Thymus (tissue), 11 donors: Measurements from ENCODE around the gene MSGN1. TPM values are rescaled to one million over a fixed set of nuclear protein-coding genes. Genes with fewer than 3 reads are reported as not detected.

Experiments
- DNase-seq, 9 donors: peaks; one replicate each; pipeline ENCODE4 v3.0.0-alpha.2; 2013; ENCODE audit warnings: low spot score in 9 of 9, low read depth in 6 of 9, missing footprints in 1 of 9
- H3K27ac ChIP-seq, 2 donors: one replicate each; pipeline ENCODE4 v1.5.1; 2013; ENCODE audit warnings: control low read depth in 1 of 2, low read depth in 1 of 2, low read length in 1 of 2, mild to moderate bottlenecking in 1 of 2, moderate library complexity in 1 of 2
- H3K27me3 ChIP-seq, 2 donors: one replicate each; pipeline ENCODE4 v1.5.1; 2013; ENCODE audit warnings: low read length in 1 of 2; ENCODE audit not compliant: control insufficient read depth in 2 of 2, insufficient read depth in 1 of 2
- H3K36me3 ChIP-seq, 2 donors: one replicate each; pipeline ENCODE4 v1.5.1; 2013; ENCODE audit warnings: low read length in 1 of 2, mild to moderate bottlenecking in 1 of 2, moderate library complexity in 1 of 2; ENCODE audit not compliant: control insufficient read depth in 2 of 2, insufficient read depth in 2 of 2
- H3K4me1 ChIP-seq, 2 donors: one replicate each; pipeline ENCODE4 v1.5.1; 2013; ENCODE audit warnings: low read length in 2 of 2; ENCODE audit not compliant: control insufficient read depth in 2 of 2, insufficient read depth in 2 of 2
- H3K4me3 ChIP-seq, 2 donors: one replicate each; pipeline ENCODE4 v1.5.1; 2013; ENCODE audit warnings: low read length in 2 of 2, control low read depth in 1 of 2, mild to moderate bottlenecking in 1 of 2
- H3K9me3 ChIP-seq, 2 donors: one replicate each; pipeline ENCODE4 v1.5.1; 2013; ENCODE audit warnings: low read length in 1 of 2, mild to moderate bottlenecking in 1 of 2; ENCODE audit not compliant: control insufficient read depth in 2 of 2, insufficient read depth in 1 of 2
- WGBS: extraction: QIAGEN DNeasy Blood & Tissue Kit; methylation state at CpG from one replicate; pipeline ENCODE4 v1.1.7; 2013; 5-methylcytosine and 5-hydroxymethylcytosine counted together
- polyA plus RNA-seq: library from polyadenylated mRNA; stranded (reverse); fragments of 200-250 nt; gene quantifications from one replicate; pipeline ENCODE4 v1.2.3, GENCODE V29; 2013
- total RNA-seq: library from RNA; stranded (reverse); fragments of 120-200 nt; gene quantifications from one replicate; pipeline ENCODE4 v1.2.4, GENCODE V29; 2013
- donor health status: healthy.

The MSGN1 gene
- total and polyA plus RNA-seq, 2 donors, result not detected

- Histone ChIP-seq H3K4me1 (no peaks in the 10 kb centered on the region), H3K27me3 (no peaks in the 10 kb centered on the region), H3K9me3 (no peaks in the 10 kb centered on the region), H3K36me3 (no peaks in the 10 kb centered on the region), H3K27ac (no peak overlapping the region), H3K4me3 (no peak overlapping the region)
- WGBS, result 90% methylated on average over 1 of the region's 1 CpG
- DNase-seq, result no peak
Measured at GRCh38 chr2:17800693-17801458, 15.4 kb upstream of the MSGN1 start.

GRCh38 chr2:17803497-17803896 is 12.8 kb upstream of the MSGN1 start:
- no peak for DNase-seq
- no peaks in the 10 kb centered on the region for H3K9me3 ChIP-seq
- H3K27me3 ChIP-seq, result no peaks in the 10 kb centered on the region
- no peak overlapping the region for H3K4me3 ChIP-seq
- 44% methylated on average over 3 of the region's 3 CpGs for WGBS
- no peaks in the 10 kb centered on the region for H3K4me1 ChIP-seq
- no peak overlapping the region for H3K27ac ChIP-seq
- no peaks in the 10 kb centered on the region for H3K36me3 ChIP-seq

DNA sequence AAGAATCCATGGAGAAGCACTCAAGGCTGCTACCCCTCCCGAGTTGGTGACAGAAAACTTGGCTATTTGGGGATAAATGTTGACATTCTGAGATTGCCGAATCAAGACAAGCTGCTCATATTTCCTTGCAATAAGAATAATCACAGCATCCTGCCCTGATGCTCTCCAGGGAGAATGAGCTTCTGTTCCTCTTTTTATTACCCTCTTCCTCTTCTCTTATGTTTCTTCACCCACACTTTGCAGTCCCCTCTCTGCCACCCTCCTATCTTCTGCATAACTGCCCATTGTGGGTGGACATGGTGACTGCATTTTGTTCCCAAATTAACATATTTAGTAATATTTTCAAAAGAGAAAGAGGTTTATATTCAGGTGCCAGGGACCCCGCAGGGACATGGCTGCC is 11.9 kb upstream of the MSGN1 start:
- Histone ChIP-seq H3K27ac (no peak overlapping the region), H3K27me3 (no peaks in the 10 kb centered on the region), H3K4me3 (no peak overlapping the region), H3K36me3 (no peaks in the 10 kb centered on the region), H3K4me1 (no peaks in the 10 kb centered on the region), H3K9me3 (no peaks in the 10 kb centered on the region)
- 46% methylated on average over 3 of the region's 3 CpGs for WGBS
- no peak for DNase-seq

DNA sequence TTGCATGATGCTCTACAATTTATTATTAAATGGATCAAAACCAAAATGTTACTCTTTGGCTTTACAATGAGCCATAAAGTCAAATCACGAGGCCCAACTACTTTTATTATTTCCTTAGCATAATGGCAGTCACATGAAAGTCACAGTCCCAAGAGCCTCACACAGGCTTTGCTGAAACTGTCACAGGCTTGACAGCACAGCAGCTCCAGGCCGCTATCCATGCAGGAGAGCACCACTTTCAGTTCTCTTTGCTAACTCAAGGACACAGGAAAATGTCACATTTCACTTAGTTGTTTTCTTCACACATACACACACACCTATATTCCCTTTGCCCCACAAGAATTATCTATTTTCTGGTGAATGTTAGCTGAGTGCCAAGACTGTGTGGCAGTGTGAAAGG is 11.1 kb upstream of the MSGN1 start:
- no peak overlapping the region for H3K27ac ChIP-seq
- H3K36me3 ChIP-seq, result no peaks in the 10 kb centered on the region
- no peaks in the 10 kb centered on the region for H3K9me3 ChIP-seq
- H3K4me1 ChIP-seq, result no peaks in the 10 kb centered on the region
- H3K4me3 ChIP-seq, result no peak overlapping the region
- DNase-seq, result no peak
- H3K27me3 ChIP-seq, result no peaks in the 10 kb centered on the region
- 90% methylated on average over 2 of the region's 2 CpGs for WGBS

DNA sequence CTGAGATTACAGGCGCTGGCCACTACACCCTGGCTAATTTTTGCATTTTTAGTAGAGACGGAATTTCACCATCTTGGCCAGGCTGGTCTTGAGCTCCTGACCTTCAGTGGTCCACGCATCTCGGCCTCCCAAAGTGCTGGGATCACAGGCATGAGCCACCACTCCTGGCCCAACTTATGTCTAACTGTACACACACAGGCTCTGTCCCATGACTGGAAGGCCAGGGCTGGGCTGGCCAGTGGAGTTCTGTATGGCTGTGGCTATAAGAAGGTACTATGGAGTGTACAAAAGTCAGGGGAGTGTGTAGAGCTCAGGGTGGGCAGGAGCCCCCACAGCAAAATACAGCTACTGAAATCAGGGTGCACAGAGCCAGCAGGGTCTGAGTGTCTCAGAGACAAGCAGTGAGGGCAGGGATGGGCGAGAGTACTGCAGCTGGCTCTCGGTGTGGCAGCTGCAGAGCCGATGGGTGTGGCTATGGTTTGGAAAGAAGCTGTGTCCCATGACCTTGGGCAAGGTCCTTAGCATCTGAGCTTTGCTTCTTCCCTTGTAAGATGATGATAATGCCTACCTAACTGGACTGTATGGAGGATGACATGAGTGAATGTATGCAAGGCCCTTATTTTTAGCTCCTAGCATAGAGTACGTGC is 10.4 kb upstream of the MSGN1 start:
- Histone ChIP-seq H3K27ac (no peak overlapping the region), H3K4me3 (no peak overlapping the region), H3K9me3 (no peaks in the 10 kb centered on the region), H3K27me3 (no peaks in the 10 kb centered on the region), H3K36me3 (no peaks in the 10 kb centered on the region), H3K4me1 (no peaks in the 10 kb centered on the region)
- 85% methylated on average over 8 of the region's 8 CpGs for WGBS
- no peak for DNase-seq

- no peak overlapping the region for H3K4me3 ChIP-seq
- no peaks in the 10 kb centered on the region for H3K36me3 ChIP-seq
- DNase-seq, result no peak
- H3K4me1 ChIP-seq, result no peaks in the 10 kb centered on the region
- H3K9me3 ChIP-seq, result no peaks in the 10 kb centered on the region
- WGBS, result 80% methylated on average over 5 of the region's 5 CpGs
- H3K27ac ChIP-seq, result peak overlapping the region in 1 of 2 donors; percentile 39
- H3K27me3 ChIP-seq, result no peaks in the 10 kb centered on the region
Measured at GRCh38 chr2:17813010-17813741, 3.1 kb upstream of the MSGN1 start.

- H3K27me3 ChIP-seq, result no peaks in the 10 kb centered on the region
- H3K27ac ChIP-seq, result no peak overlapping the region
- 45% methylated on average over 5 of the region's 5 CpGs for WGBS
- DNase-seq, result no peak
- no peaks in the 10 kb centered on the region for H3K9me3 ChIP-seq
- no peak overlapping the region for H3K4me3 ChIP-seq
- H3K4me1 ChIP-seq, result no peaks in the 10 kb centered on the region
- no peaks in the 10 kb centered on the region for H3K36me3 ChIP-seq
Measured at GRCh38 chr2:17813742-17814473, 2.4 kb upstream of the MSGN1 start.

DNA sequence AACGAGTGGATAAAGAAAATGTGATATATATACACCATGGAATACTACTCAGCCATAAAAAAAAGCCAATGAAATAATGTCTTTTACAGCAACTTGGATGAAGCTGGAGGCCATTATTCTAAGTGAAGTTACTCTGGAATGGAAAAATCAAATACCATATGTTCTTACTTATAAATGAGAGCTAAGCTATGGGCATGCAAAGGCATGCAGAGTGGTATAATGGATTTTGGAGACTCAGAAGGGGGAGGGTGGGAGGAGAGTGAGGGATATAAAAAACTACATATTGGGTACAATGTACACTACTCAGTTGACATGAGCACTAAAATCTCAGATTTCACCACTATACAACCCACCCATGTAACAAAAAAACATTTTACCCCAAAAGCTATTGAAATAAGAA is 1.7 kb upstream of the MSGN1 start:
- no peak for DNase-seq
- no peak overlapping the region for H3K27ac ChIP-seq
- H3K27me3 ChIP-seq, result no peaks in the 10 kb centered on the region
- 92% methylated on average over 1 of the region's 1 CpG for WGBS
- no peak overlapping the region for H3K4me3 ChIP-seq
- H3K36me3 ChIP-seq, result no peaks in the 10 kb centered on the region
- H3K4me1 ChIP-seq, result no peaks in the 10 kb centered on the region
- no peaks in the 10 kb centered on the region for H3K9me3 ChIP-seq
